Esophagus muscularis mucosa (tissue), 4 donors: ENCODE measurements around the gene FER.
"Not testable (repeated sequence)": the region's sequence is repeated elsewhere in the genome, so short reads cannot be mapped to it uniquely, and the experiment has no call there.

ENCODE experiments used
- EP300 ChIP-seq: sonication (generic); formaldehyde crosslinking; IDR thresholded peaks from one replicate; pipeline ENCODE4 v1.6.1; 2017; ENCODE audit warnings: antibody characterized with exemption
- POLR2AphosphoS5 ChIP-seq, 2 donors: sonication (generic); formaldehyde crosslinking; IDR thresholded peaks; one replicate each; pipeline ENCODE4 v1.6.1; 2017; ENCODE audit warnings: antibody characterized with exemption in 2 of 2
- TF ChIP-seq, protein P1 (sequence below), 3 experiments: fragments of 200-600 bp in 2 of 3; fragments of 450-650 bp in 1 of 3; sonication (generic) in 2 of 3; IDR thresholded peaks; one replicate each; pipeline ENCODE4 v1.5.1; 2017 to 2019; ENCODE audit warnings: antibody characterized with exemption in 3 of 3, mild to moderate bottlenecking in 2 of 3, moderate library complexity in 1 of 3

DNA sequence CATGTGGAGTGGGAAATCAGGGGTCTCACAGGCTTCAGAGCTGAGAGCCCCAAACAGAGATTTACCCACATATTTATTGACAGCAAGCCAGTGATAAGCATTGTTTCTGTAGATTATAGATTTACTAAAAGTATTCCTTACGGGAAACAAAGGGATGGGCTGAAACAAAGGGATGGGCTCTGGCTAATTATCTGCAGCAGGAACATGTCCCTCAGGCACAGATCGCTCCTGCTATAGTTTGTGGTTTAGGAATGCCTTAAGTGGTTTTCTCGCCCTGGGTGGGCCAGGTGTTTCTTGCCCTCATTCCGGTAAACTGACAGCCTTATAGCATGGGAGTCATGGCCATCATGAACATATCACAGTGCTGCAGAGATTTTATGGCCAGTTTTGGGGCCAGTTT, 36.9 kb downstream of the FER start:
- TF ChIP-seq, protein P1, sequence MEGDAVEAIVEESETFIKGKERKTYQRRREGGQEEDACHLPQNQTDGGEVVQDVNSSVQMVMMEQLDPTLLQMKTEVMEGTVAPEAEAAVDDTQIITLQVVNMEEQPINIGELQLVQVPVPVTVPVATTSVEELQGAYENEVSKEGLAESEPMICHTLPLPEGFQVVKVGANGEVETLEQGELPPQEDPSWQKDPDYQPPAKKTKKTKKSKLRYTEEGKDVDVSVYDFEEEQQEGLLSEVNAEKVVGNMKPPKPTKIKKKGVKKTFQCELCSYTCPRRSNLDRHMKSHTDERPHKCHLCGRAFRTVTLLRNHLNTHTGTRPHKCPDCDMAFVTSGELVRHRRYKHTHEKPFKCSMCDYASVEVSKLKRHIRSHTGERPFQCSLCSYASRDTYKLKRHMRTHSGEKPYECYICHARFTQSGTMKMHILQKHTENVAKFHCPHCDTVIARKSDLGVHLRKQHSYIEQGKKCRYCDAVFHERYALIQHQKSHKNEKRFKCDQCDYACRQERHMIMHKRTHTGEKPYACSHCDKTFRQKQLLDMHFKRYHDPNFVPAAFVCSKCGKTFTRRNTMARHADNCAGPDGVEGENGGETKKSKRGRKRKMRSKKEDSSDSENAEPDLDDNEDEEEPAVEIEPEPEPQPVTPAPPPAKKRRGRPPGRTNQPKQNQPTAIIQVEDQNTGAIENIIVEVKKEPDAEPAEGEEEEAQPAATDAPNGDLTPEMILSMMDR (IDR thresholded peaks at IDR 0.05), result not testable (repeated sequence)
- not testable (repeated sequence) for TF ChIP-seq POLR2AphosphoS5 (IDR thresholded peaks at IDR 0.05); EP300
